GM12865 (cell line): Measurements from ENCODE around the gene TMX3.

ENCODE experiments used
- DNase-seq: peaks from one replicate; pipeline ENCODE4 v3.0.0; 2010; ENCODE audit warnings: low read depth
- H3K4me3 ChIP-seq: 2 replicates; pipeline ENCODE4 v1.5.1; 2011; ENCODE audit warnings: mild to moderate bottlenecking, low read depth, low read length, control low read depth
- CTCF ChIP-seq: IDR thresholded peaks from 2 replicates; pipeline ENCODE4 v1.5.1; 2011; ENCODE audit warnings: low read length, control low read depth, low read depth, inconsistent platforms; ENCODE audit not compliant: insufficient read depth; ENCODE audit errors: missing control alignments

The TMX3 gene

DNA sequence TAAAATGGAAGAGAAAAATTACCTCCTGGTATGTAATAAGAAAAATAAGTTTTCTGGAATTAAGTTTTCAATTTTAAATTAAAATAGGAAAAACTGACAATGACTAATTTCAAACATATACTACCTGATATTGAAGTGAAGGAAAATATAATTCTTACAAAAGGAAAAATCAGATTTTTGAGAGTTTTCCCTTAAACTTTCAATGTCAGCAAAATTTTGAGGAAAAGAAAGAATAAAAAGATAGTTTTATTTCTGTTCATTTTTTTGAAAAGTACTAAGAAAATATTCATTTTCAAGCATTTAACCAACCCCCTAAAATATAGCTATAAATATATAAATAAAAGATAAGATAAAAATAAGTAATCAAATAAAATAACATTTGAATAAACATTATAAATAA, 87.1 kb downstream of the TMX3 start:
- TF ChIP-seq CTCF: no peak

More for the DNA sequence above, 87.1 kb downstream of the TMX3 start:
- DNase-seq: no peak
- no peak overlapping the region for H3K4me3 ChIP-seq
